ENCODE measurements around the gene ZNF778. TPM values are rescaled to one million over a fixed set of nuclear protein-coding genes. Genes with fewer than 3 reads are reported as not detected.

ZNF778 gene
- total and polyA plus RNA-seq, 2 of the 13 experiments (the other 11 are each of a cell fraction or from before 2014, with no cell fraction given), result 3.8 to 7.2 TPM

DNA sequence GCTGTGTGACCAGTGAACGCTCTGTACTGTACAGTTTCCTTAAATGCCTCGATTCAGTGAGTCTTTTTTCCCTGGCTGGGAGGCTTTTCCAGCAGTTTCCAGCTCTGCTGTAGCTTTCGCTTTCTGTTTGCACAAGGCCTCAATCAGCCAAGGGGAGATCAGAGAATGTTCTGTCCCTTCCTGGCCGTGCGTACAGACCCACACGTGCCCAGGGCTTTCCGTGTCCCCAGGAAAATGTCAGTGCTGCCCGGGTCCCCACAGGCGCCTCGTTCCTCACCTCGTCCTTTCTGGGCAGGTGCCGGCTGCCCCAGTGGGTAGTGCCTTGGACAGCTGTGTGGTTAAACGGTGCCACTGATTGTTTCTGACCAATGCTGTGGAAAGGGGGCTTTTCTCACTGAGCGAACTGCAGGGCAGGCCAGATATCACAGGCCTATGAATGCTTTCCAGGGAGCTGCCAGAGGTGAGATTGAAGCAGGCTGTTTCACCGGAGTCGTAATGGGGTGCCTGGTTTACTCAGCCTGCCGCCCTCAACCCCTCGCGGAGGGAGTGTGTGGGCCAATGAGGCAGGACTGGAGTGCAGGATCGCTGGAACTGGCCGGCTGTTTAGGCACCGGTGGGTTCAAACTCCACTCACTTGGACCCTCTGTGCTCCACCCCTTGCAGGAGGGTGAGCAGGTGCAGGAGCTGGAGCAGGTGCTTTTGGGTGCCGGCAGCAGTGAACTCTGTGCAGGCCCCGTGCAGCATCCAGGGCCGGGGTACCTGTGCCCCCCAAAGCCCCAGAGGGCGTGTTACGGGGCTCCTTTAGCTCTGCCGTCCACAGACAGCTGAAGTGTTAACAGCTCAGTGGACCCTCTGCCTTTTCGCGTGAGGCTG is 44.4 kb downstream of the ZNF778 start (continued):
- TF ChIP-seq, protein P1, sequence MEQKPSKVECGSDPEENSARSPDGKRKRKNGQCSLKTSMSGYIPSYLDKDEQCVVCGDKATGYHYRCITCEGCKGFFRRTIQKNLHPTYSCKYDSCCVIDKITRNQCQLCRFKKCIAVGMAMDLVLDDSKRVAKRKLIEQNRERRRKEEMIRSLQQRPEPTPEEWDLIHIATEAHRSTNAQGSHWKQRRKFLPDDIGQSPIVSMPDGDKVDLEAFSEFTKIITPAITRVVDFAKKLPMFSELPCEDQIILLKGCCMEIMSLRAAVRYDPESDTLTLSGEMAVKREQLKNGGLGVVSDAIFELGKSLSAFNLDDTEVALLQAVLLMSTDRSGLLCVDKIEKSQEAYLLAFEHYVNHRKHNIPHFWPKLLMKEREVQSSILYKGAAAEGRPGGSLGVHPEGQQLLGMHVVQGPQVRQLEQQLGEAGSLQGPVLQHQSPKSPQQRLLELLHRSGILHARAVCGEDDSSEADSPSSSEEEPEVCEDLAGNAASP (CRISPR knock-in tag; IDR thresholded peaks at IDR 0.05; ENCODE audit: borderline replicate concordance), result peak; percentile 42; the same call in 1 of the 2 replicates
- TF ChIP-seq, protein P2, sequence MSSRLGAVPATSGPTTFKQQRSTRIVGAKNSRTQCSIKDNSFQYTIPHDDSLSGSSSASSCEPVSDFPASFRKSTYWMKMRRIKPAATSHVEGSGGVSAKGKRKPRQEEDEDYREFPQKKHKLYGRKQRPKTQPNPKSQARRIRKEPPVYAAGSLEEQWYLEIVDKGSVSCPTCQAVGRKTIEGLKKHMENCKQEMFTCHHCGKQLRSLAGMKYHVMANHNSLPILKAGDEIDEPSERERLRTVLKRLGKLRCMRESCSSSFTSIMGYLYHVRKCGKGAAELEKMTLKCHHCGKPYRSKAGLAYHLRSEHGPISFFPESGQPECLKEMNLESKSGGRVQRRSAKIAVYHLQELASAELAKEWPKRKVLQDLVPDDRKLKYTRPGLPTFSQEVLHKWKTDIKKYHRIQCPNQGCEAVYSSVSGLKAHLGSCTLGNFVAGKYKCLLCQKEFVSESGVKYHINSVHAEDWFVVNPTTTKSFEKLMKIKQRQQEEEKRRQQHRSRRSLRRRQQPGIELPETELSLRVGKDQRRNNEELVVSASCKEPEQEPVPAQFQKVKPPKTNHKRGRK (CRISPR knock-in tag; IDR thresholded peaks at IDR 0.05), result no peak
- TF ChIP-seq POLR2AphosphoS5 (IDR thresholded peaks at IDR 0.05; ENCODE audit: low read depth, low read length) (peak; percentile 59), ZNF512B (CRISPR knock-in tag; IDR thresholded peaks at IDR 0.05; ENCODE audit: borderline replicate concordance) (peak; percentile 63; the same call in 1 of the 2 replicates), KMT2A (CRISPR knock-in tag; IDR thresholded peaks at IDR 0.05) (peak; percentile 55; the same call in 1 of the 2 replicates), POLR2A (IDR thresholded peaks at IDR 0.05; ENCODE audit: insufficient read depth in 1 of 2, low read depth in 2 of 2, low read length in 2 of 2) (peak; percentile 65 to 66), ZNF761 (CRISPR knock-in tag; conservative IDR thresholded peaks at IDR 0.05) (0 out of 2 replicates have a peak, but pooled peaks have one; percentile 70), ZNF672 (CRISPR knock-in tag; IDR thresholded peaks at IDR 0.05) (no peak), ZNF484 (CRISPR knock-in tag; IDR thresholded peaks at IDR 0.05; ENCODE audit: borderline replicate concordance, low read depth) (no peak), ZNF547 (CRISPR knock-in tag; IDR thresholded peaks at IDR 0.05) (peak; percentile 84), AGO1 (IDR thresholded peaks at IDR 0.05; ENCODE audit: low read depth, low read length, poor library complexity, severe bottlenecking) (peak; percentile 65), ZNF354B (CRISPR knock-in tag; IDR thresholded peaks at IDR 0.05) (no peak), ZNF878 (CRISPR knock-in tag; IDR thresholded peaks at IDR 0.05) (no peak), SNAPC2 (CRISPR knock-in tag; IDR thresholded peaks at IDR 0.05) (0 out of 2 replicates have a peak, but pooled peaks have one; percentile 71)
- TF ChIP-seq, protein P3, sequence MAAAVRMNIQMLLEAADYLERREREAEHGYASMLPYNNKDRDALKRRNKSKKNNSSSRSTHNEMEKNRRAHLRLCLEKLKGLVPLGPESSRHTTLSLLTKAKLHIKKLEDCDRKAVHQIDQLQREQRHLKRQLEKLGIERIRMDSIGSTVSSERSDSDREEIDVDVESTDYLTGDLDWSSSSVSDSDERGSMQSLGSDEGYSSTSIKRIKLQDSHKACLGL (CRISPR knock-in tag; IDR thresholded peaks at IDR 0.05), result peak; percentile 76; the same call in 1 of the 2 replicates
- TF ChIP-seq, protein P4, sequence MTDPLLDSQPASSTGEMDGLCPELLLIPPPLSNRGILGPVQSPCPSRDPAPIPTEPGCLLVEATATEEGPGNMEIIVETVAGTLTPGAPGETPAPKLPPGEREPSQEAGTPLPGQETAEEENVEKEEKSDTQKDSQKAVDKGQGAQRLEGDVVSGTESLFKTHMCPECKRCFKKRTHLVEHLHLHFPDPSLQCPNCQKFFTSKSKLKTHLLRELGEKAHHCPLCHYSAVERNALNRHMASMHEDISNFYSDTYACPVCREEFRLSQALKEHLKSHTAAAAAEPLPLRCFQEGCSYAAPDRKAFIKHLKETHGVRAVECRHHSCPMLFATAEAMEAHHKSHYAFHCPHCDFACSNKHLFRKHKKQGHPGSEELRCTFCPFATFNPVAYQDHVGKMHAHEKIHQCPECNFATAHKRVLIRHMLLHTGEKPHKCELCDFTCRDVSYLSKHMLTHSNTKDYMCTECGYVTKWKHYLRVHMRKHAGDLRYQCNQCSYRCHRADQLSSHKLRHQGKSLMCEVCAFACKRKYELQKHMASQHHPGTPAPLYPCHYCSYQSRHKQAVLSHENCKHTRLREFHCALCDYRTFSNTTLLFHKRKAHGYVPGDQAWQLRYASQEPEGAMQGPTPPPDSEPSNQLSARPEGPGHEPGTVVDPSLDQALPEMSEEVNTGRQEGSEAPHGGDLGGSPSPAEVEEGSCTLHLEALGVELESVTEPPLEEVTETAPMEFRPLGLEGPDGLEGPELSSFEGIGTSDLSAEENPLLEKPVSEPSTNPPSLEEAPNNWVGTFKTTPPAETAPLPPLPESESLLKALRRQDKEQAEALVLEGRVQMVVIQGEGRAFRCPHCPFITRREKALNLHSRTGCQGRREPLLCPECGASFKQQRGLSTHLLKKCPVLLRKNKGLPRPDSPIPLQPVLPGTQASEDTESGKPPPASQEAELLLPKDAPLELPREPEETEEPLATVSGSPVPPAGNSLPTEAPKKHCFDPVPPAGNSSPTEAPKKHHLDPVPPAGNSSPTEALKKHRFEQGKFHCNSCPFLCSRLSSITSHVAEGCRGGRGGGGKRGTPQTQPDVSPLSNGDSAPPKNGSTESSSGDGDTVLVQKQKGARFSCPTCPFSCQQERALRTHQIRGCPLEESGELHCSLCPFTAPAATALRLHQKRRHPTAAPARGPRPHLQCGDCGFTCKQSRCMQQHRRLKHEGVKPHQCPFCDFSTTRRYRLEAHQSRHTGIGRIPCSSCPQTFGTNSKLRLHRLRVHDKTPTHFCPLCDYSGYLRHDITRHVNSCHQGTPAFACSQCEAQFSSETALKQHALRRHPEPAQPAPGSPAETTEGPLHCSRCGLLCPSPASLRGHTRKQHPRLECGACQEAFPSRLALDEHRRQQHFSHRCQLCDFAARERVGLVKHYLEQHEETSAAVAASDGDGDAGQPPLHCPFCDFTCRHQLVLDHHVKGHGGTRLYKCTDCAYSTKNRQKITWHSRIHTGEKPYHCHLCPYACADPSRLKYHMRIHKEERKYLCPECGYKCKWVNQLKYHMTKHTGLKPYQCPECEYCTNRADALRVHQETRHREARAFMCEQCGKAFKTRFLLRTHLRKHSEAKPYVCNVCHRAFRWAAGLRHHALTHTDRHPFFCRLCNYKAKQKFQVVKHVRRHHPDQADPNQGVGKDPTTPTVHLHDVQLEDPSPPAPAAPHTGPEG (CRISPR knock-in tag; IDR thresholded peaks at IDR 0.05), result no peak

All from HepG2 (cell line).